Ishikawa (cell line): ENCODE measurements around the gene SDK1.

Experiments
- NFIC ChIP-seq: IDR thresholded peaks from 2 replicates; pipeline ENCODE4 v1.6.1; 2012
- TEAD4 ChIP-seq: IDR thresholded peaks from 2 replicates; pipeline ENCODE4 v1.6.1; 2012
- TF ChIP-seq, protein P1 (sequence below): IDR thresholded peaks from 2 replicates; pipeline ENCODE4 v1.6.1; 2012; ENCODE audit warnings: low read depth, mild to moderate bottlenecking
- TF ChIP-seq, protein P2 (sequence below): IDR thresholded peaks from 2 replicates; pipeline ENCODE4 v1.6.1; 2012

- no peak for TF ChIP-seq NFIC
- TF ChIP-seq, protein P1, sequence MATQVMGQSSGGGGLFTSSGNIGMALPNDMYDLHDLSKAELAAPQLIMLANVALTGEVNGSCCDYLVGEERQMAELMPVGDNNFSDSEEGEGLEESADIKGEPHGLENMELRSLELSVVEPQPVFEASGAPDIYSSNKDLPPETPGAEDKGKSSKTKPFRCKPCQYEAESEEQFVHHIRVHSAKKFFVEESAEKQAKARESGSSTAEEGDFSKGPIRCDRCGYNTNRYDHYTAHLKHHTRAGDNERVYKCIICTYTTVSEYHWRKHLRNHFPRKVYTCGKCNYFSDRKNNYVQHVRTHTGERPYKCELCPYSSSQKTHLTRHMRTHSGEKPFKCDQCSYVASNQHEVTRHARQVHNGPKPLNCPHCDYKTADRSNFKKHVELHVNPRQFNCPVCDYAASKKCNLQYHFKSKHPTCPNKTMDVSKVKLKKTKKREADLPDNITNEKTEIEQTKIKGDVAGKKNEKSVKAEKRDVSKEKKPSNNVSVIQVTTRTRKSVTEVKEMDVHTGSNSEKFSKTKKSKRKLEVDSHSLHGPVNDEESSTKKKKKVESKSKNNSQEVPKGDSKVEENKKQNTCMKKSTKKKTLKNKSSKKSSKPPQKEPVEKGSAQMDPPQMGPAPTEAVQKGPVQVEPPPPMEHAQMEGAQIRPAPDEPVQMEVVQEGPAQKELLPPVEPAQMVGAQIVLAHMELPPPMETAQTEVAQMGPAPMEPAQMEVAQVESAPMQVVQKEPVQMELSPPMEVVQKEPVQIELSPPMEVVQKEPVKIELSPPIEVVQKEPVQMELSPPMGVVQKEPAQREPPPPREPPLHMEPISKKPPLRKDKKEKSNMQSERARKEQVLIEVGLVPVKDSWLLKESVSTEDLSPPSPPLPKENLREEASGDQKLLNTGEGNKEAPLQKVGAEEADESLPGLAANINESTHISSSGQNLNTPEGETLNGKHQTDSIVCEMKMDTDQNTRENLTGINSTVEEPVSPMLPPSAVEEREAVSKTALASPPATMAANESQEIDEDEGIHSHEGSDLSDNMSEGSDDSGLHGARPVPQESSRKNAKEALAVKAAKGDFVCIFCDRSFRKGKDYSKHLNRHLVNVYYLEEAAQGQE, result no peak
- TF ChIP-seq, protein P2, sequence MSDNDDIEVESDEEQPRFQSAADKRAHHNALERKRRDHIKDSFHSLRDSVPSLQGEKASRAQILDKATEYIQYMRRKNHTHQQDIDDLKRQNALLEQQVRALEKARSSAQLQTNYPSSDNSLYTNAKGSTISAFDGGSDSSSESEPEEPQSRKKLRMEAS, result no peak
- TF ChIP-seq TEAD4, result no peak
Observed at GRCh38 chr7:3937605-3938004, 636.6 kb downstream of the SDK1 start.
